ENCODE measurements around the gene KCND1.

- TF ChIP-seq ZNF561 (tag by site-specific recombination; IDR thresholded peaks at IDR 0.05; ENCODE audit: borderline replicate concordance), result no peak
- TF ChIP-seq ZBTB10 (tag by site-specific recombination; IDR thresholded peaks at IDR 0.05), result no peak
- TF ChIP-seq HOXA7 (CRISPR knock-in tag; IDR thresholded peaks at IDR 0.05; ENCODE audit: borderline replicate concordance), result no peak
- no peak for TF ChIP-seq CTCF (tag by site-specific recombination; IDR thresholded peaks at IDR 0.05)
- TF ChIP-seq TCF7L2 (IDR thresholded peaks at IDR 0.05; ENCODE audit: borderline replicate concordance, low read depth, low read length), result no peak
- TF ChIP-seq PBX3 (CRISPR knock-in tag; IDR thresholded peaks at IDR 0.05), result no peak
- no peak for TF ChIP-seq ZNF707 (tag by site-specific recombination; IDR thresholded peaks at IDR 0.05)
Measured at GRCh38 chrX:48968377-48968776, 3.3 kb downstream of the KCND1 start.

All from HEK293 (cell line).